ENCODE measurements around the gene IL1RAPL1.

The IL1RAPL1 gene

DNA sequence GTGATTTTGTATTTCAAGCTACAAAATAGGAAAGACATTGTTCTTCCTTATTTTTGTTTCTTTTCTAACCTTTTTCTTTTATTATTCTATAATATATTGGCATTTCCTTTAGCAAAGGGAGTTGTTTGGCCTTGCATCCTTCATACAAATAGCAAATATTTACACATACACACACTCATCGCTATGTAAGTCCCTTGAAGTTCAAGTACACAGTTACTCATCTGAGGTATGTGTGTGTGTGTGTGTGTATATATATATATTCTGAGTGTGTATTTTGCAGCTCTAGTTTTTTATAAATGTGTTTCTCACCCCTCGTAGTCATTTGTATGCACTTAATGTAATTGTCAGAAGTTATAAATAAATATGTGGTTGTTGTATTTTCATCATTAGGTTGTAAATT lies 903.4 kb downstream of the IL1RAPL1 start:
- DNase-seq (ENCODE audit: low read depth in 1 of 2, low spot score in 1 of 2): no peak

DNA sequence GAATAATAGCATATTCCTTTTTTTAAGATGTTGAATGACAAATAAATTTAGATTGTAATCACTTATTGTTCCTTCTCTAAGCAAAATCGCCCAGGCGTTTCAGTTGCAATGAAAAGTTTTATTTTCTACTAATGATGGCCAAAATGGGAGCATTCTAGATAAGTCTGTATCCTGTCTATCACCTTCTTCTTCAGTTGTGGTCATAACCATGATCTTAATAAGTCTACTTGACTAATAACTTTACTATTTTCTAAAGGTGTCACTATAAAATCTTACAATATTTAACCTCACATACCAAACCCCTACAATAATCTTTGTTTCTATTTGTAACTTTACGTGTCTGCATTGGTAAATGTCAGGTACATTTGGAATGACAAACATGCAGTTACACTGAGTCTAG lies 904.4 kb downstream of the IL1RAPL1 start:
- DNase-seq (ENCODE audit: low read depth in 1 of 2, low spot score in 1 of 2): no peak

DNA sequence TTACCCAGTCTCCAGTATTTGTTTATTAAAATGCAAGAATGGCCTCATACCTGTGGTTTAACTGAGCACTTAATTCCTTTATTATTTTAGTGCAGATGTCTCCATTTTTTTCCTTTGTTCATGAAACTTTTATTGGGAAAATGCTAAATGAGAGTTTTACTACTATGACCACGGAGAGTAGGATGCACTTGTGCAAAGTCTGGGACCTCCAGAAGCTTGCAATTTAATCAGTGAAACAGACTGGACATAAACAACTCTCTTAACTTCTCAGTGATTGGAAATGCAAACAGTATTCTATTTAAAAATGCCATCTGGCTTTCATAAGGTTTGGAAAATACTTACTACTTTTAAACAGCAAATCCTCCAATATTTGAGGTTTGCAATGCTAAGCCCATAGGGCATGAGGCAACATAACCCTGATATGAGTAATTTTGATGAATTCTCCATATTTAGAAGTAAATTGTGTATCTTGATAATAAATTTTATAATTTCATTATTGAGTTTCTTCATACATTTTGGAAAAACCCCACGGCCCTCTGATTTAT lies 909.5 kb downstream of the IL1RAPL1 start:
- DNase-seq (ENCODE audit: low read depth in 1 of 2, low spot score in 1 of 2): no peak

DNA sequence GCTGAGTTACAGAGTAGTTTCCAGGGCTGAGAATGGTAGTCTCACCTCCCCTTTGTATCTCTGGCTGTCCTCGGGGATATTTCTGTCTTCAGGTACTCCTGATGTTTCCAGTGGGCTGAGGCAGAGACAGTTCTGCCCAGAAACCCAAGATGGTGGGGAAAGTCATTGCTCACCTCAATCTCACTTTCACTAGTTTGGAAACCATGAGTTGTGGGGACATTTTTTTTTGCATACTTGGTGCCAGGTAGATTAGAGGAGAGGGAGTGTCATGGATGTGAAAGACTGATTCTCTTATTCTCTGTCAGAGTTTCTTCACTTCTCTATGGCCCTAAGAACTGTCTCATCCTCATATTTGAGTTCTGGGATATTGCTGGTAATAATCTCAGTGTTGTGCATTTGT lies 919.5 kb downstream of the IL1RAPL1 start:
- DNase-seq (ENCODE audit: low read depth in 1 of 2, low spot score in 1 of 2): no peak

DNA sequence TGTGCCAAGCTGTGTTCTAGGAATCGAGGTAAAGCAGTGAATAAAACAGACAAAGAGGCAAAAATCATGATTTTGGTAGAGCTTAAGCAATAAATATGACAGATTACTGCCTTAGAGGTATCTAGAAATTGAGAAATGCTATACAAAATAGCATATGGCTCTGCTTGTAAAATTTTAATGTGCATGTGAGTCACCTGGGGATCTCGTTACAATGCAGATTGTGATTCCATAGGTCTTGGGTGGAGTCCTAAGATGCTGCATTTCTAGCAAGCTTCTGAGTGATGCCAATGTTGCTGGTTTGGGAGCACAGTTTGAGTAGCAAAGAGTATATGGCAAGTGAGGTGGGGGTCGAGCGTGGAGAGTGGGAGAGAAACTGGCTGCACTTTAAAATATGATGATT lies 930.9 kb downstream of the IL1RAPL1 start:
- DNase-seq (ENCODE audit: low read depth in 1 of 2, low spot score in 1 of 2): no peak

DNA sequence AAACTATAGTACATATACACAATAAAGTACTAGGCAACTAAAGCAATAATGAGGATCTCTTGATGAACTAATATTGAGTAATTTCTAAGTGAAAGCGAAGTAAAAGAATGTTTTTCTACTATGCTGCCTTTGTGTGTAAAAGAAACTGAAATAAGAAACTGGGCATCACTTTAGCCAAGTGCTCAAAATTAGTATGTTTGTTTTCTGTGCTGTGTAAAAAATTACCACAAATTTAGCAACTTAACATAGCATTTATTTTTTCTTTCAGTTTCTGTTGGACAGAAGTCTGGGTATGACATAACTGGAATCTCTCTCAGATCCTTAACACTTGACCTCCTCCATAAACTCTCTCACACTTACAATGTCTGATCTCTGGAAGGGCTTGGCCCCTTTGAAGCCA lies 941.0 kb downstream of the IL1RAPL1 start:
- no peak for DNase-seq (ENCODE audit: low read depth in 1 of 2, low spot score in 1 of 2)

DNA sequence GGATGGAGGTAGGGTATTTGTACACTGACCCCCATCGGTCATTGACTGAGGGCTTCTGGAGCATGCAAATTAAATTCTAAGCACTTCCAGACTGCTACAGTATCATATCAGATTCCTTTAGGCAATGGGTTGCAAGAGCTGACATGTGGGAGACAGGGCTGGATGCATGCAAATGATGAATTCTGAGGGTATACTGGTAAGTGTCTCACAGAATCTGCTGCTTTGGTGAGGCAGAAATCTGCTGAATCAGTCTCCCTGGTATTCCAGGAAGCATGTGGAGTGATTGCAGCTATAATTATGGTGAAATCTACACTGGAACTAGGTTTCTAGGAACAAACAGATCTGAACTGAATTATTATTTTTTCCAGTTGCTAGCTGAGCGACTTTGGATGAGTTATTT lies 943.3 kb downstream of the IL1RAPL1 start:
- no peak for DNase-seq (ENCODE audit: low read depth in 1 of 2, low spot score in 1 of 2)

DNA sequence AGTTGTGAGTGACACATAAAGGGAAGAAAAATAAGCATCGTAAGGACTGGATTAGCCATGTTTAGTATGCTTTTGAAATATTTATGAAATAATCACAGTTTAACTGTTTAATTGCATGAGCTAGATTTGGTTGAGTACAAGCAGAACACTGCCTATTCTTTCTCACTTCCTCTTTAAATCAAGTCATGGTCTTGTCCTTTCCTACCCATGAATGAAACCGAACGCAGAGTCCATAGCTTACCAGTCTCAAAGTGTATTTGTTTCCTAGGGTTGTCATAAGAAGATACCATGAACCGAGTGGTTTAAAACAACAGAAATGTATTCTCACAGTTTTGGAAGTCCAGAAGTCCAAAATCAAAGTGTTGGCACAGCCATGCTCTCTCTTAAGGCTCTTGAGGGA lies 944.1 kb downstream of the IL1RAPL1 start:
- DNase-seq (ENCODE audit: low read depth in 1 of 2, low spot score in 1 of 2): no peak

DNA sequence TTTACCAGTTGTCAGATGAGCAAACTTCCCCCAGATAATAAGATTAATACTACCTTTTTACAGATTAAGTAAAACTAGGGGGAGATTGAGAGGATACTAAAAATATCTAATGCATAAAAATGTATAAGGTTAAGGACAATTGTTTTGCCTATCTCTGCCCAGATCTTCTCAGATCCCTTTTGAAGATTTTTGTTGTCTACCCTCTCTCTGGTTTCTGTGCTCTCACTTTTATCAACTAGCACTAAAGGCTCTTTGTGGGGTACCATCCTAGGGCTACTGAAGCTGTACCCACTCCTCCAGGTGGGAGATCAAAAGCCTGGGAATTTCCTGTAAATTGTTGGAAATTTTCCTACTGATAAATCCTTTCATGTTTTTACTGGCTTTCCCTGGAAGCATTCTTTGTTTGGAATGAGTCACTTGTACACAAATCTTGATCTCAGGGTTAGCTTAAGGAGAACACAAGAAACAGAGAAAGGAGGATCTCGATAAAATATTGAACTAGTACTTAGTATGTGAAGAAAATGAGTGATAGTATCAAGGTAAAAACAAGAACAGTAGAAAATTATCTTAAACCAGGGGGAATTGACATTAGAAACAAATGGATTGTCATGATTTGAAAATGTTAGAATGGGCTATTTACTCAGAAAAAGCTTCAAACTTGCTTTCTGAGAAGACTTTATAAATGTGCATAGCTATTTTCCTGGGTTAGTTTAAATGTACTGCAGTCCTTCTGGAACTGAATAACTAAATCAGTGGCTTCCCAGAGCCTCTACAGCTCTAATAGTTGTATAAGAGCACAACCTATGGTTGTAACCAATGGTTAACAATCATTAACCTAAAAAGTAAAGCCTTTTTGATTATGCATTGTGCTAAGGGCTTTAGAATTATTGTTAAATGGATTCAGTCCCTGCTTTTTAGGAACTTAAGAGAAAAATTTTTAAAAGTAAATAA lies 948.2 kb downstream of the IL1RAPL1 start:
- DNase-seq (ENCODE audit: low read depth in 1 of 2, low spot score in 1 of 2): no peak

DNA sequence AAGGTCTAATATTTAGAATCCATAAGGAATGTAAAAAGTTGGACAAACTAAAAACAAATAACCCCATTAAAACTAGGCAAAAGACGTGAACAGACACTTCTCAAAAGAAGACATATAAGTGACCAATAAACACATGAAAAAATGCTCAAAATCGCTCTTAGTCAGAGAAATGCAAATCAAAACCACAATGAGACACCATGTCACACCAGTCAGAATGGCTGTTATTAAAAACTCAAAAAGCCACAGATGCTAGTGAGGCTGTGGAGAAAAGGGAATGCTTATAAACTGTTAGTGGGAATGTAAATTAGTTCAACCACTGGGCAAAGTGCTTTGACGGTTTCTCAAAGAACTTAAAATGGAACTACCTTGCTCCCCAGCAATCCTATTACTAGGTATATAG lies 953.8 kb downstream of the IL1RAPL1 start:
- DNase-seq (ENCODE audit: low read depth in 1 of 2, low spot score in 1 of 2): no peak

DNA sequence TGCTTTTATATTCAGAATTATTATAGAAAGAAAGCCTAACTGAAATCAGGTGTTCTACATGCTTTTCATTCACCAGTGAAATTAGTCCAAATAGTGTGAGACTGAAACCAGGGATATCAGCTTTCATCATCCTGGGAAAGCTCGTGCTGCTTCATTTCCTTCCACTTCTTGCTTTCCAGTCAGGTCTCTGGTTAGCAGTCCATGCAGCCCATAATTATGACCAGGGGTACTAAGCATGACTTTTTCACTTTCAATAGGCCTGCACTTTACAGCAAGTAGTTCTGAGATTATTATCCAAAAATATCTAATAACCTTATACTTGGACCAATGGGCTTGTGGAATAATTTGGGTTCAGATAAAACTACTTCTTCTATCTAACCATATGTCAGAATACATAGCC lies 954.9 kb downstream of the IL1RAPL1 start:
- DNase-seq (ENCODE audit: low read depth in 1 of 2, low spot score in 1 of 2): no peak

DNA sequence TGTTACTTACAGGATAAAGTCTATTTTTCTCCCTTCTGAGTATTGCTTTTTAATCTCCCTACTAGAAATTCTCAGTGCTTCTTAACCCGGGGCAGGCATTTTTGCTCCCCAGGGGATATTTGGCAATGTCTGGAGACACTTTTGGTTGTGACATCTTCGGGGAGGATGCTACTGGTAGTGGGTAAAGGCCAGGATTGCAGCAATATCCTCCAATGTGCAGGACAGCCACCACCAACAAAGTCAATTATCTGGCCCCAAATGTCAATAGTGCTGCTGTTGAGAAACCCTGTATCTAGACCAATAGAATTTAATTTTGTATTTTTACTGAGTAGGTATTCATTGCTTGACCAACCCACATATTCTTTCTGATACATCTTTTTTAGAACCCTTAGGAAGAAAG lies 958.6 kb downstream of the IL1RAPL1 start:
- DNase-seq (ENCODE audit: low read depth in 1 of 2, low spot score in 1 of 2): no peak

DNA sequence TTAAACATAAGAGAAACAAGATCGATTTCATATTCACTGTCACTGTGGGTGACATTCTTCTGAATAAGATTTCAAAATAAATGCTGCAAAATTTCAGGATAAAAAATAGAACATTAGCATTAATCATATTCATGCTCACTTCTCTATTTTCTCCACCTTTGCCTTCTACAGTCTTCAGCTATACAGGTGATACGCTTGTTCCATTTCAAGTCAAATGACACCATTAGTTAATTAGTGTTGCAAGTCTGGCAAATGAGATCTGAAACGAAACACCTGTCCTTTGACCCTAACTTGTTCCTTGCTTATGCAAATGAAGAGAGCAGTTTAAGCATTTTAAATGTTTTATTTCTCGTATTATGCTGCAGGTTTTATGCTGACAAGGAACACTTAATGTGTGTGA lies 960.6 kb downstream of the IL1RAPL1 start:
- no peak for DNase-seq (ENCODE audit: low read depth in 1 of 2, low spot score in 1 of 2)

DNA sequence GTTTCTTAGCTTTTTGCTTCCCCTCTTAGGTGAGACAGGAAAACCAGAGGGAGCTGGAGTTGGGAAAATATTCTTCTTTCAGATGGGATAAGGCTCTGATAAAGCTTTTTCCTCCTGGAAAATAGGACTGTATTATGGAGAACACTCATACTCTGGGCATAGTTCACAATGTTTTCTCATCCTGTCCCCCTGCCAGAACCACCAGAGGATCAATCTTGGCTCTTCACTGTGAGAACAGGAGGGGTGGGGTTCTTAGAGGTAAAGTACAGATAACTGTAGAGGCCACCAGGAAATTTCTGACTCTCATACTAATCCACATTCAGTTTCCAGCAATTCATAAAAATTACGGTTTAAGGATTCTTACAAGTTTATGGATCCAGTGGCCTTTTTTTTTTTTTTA lies 966.3 kb downstream of the IL1RAPL1 start:
- DNase-seq (ENCODE audit: low read depth in 1 of 2, low spot score in 1 of 2): no peak

DNA sequence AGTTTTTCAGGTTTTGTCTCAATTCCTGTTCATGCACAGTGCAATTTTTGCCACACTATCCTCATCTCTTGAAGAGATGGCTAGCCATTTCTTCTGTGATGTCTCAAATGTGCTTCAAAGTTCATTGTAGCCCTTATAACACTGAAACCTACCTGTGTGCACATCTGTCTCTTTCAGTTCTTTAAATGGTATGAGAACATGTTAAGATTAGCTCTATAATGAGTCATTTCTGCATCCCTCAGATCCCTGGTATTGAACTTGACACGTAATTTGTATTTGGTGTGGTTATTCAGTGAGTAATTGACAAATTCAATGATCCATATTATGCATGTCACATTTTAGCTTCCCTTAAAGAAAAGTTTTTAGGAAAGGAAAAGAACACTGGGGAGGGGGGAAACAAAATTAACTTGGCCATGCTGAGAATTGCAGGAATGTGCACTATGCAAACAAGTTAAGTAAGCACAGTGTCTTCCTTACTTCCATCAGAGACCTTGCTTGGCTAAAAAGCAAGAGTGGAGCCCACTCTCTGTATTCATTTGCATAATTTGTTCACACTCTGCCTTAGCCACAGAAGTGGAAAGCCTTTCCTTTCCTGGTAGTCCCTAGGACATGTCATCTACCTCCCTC lies 968.3 kb downstream of the IL1RAPL1 start:
- DNase-seq (ENCODE audit: low read depth in 1 of 2, low spot score in 1 of 2): no peak

DNA sequence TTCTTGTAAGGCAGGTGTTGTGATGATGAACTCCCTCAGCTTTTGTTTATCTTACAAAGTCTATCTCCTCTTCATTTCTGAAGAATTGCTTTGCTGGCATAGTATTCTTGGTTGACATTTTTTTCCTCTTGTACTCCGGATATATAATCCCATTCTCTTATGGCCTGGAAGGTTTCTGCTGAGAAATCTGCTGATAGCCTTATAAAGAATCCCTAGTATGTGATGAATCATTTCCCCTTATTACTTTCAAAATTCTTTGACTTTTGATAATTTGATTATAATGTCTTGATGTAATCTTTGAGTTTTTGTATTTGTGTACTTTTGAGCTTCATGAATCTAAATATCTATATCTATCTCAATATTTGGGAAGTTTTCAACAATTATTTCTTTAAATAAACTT lies 972.8 kb downstream of the IL1RAPL1 start:
- DNase-seq (ENCODE audit: low read depth in 1 of 2, low spot score in 1 of 2): no peak

DNA sequence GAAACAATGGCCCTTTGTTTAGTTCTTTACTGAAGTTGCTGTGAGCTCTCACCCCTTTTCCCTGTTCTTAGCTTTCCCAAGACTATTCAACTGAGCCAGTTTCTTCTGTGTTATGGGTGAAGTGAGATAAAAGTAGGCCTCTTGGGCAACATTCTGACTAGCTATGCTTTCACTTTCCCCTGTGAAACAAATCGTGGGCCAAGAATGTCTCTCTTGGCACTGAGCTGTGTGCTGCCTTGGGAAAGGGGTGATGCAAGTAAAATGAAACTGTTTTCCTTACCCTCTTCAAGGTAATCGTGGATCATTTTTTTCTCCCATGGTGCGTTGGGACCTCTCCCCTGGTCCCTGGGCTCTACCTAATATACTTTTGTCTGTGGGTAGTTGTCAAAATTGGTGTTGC lies 974.2 kb downstream of the IL1RAPL1 start:
- DNase-seq (ENCODE audit: low read depth in 1 of 2, low spot score in 1 of 2): no peak

DNA sequence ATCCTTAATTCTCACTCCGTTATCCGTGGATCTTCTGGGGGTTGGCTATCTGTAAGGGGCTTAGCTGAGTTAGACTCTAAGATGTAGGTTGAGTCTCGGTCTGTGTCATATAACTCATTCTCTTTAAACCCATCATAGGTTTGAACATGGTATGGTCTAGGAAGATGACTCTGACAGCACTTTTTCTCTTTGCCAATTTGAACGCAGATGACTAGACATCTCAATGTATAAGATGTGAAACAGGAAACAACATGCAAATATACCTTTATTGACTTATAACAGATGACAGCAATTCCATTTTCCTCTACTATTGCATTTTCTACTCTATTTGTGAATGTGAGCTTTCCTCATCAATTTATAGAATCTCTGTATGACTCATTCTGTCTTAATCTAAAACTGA lies 993.3 kb downstream of the IL1RAPL1 start:
- no peak for DNase-seq (ENCODE audit: low read depth in 1 of 2, low spot score in 1 of 2)

DNA sequence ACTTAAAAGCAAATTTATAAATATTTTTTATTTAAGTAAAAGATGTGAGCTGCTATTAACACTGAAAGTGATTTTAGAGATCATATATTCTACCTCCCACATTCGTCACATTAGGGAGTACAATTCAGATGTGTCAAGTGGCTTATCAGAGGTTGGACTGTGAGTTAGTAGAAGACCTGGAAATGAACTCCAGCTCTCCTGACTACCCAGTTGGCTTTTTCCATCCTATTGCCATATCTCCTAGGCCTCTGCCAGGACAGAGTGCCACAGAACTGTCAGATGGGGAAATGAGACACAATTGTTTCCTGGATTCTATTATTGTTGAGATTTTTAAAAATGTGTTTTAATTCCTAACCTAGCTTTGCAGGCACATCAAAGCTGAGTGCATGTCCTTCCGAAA lies 994.0 kb downstream of the IL1RAPL1 start:
- no peak for DNase-seq (ENCODE audit: low read depth in 1 of 2, low spot score in 1 of 2)

DNA sequence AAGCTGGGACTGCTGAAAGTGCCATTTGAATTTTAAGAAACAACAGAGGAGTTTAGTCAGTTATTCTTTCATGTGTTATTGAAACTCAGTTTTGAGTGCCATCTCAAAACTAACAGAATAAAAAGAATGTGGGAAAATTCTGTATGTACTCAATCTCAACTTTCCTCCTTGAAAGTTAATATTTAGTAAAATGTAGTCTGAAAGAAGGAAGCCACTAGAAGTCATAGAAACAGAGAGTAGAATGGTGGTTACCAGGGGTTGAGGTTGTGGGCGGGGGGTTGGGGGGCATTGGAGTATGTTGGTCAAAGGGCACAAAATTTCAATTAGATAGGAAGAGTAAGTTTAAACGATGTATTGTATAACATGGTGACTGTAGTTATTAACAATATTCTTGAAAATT lies 999.9 kb downstream of the IL1RAPL1 start:
- no peak for DNase-seq (ENCODE audit: low read depth in 1 of 2, low spot score in 1 of 2)

DNA sequence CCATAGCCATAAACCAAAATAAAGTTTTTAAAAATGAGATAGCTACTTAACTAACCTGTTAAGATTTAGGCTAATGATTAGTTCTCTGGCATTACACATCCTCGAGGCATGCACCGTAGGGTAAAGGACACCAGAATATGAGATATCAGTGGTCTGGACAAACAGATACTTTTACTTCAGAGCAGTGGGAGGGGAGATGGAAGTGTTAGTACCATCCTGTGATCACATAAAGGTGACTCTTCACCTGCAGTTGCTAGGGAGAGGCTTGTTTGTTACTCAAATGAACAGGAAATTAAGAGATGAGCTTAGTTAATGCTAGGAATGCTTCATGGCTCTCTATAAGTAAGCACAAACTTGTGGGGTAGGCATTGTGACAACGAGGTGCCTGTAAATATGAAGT lies 1003.7 kb downstream of the IL1RAPL1 start:
- no peak for DNase-seq (ENCODE audit: low read depth in 1 of 2, low spot score in 1 of 2)

DNA sequence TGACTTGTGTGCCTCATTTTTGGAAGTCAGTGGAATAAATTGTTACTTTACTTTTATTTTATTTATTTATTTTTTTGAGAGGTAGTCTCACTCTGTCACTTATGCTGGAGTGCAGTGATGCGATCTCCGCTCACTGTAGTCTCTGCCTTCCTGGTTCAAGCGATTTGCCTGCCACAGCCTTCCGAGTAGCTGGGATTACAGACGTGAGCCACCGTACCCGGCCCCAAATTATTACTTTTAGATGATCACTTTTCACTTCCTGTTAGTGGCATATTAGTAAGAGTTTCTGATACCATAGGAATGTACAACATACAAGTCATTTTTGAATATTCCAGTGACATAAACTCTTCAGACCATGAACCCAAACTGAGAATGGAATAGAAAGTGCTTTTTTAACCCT lies 1017.1 kb downstream of the IL1RAPL1 start:
- DNase-seq (ENCODE audit: low read depth in 1 of 2, low spot score in 1 of 2): no peak

Data from activated T-helper 1 cell treated with anti-CD3 and anti-CD28 coated beads, Interleukin-2, amount 50 U/mL, for 16 hours (primary cell).